Stomach smooth muscle (tissue), 2 donors: ENCODE measurements around the gene PALLD.

Experiments
- H3K27ac ChIP-seq: one replicate; pipeline ENCODE4 v1.7.0; 2013; ENCODE audit warnings: mild to moderate bottlenecking, low read length, inconsistent platforms
- H3K27me3 ChIP-seq, 2 donors: one replicate each; pipeline ENCODE4 v1.7.0; 2013; ENCODE audit warnings: low read length in 2 of 2; ENCODE audit not compliant: insufficient read depth in 2 of 2, control insufficient read depth in 1 of 2
- H3K36me3 ChIP-seq, 2 donors: one replicate each; pipeline ENCODE4 v1.7.0; 2013; ENCODE audit warnings: low read length in 2 of 2; ENCODE audit not compliant: control insufficient read depth in 2 of 2, insufficient read depth in 2 of 2
- H3K4me1 ChIP-seq: one replicate; pipeline ENCODE4 v1.7.0; 2013; ENCODE audit warnings: low read length; ENCODE audit not compliant: control insufficient read depth, insufficient read depth
- H3K4me3 ChIP-seq, 2 donors: one replicate each; pipeline ENCODE4 v1.7.0; 2013; ENCODE audit warnings: low read length in 2 of 2
- H3K9ac ChIP-seq, 2 donors: one replicate each; pipeline ENCODE4 v1.7.0; 2013; ENCODE audit warnings: low read length in 2 of 2, mild to moderate bottlenecking in 1 of 2
- H3K9me3 ChIP-seq, 2 donors: one replicate each; pipeline ENCODE4 v1.7.0; 2013; ENCODE audit warnings: low read length in 2 of 2; ENCODE audit not compliant: control insufficient read depth in 2 of 2
- donor health status: healthy.
- donor health status: Pancreatic carcinoma.

Gene PALLD

DNA sequence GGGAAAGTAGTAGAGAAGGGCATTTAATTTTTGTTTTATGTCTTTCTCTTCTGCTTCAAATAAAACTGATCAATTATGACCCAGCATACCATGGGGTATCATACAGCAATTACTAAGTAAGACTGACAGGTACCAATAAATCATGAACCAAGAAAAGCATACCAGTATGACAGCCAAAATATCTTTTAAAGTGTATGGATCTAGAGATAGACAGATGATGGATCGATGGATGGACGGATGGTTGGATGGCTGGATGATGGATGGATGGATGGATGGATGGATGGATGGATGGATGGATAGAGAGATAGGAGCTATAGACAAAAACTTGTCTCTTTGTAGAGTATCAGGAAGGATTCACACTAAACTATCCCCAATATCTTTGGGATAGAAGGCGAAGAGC, 18.0 kb upstream of the PALLD start:
- Histone ChIP-seq H3K36me3 (no peaks in the 10 kb centered on the region), H3K9me3 (no peaks in the 10 kb centered on the region), H3K9ac (no peak overlapping the region), H3K27me3 (no peaks in the 10 kb centered on the region), H3K4me3 (no peak overlapping the region), H3K27ac (no peak overlapping the region), H3K4me1 (peaks cover 6% of the 10 kb centered on the region)

- peak overlapping the region; percentile 83 for H3K27ac ChIP-seq
- no peaks in the 10 kb centered on the region for H3K36me3 ChIP-seq
- peaks cover 6% of the 10 kb centered on the region for H3K4me1 ChIP-seq
- H3K27me3 ChIP-seq = no peaks in the 10 kb centered on the region
- H3K9ac ChIP-seq = peak overlapping the region; percentile 83 to 85
- no peaks in the 10 kb centered on the region for H3K9me3 ChIP-seq
- peak overlapping the region; percentile 86 to 96 for H3K4me3 ChIP-seq
Observed at GRCh38 chr4:168480931-168481611, 15.8 kb upstream of the PALLD start.

GRCh38 chr4:168483811-168484210, 13.0 kb upstream of the PALLD start:
- Histone ChIP-seq H3K27ac (no peak overlapping the region), H3K4me3 (no peak overlapping the region), H3K9ac (no peak overlapping the region), H3K9me3 (no peaks in the 10 kb centered on the region), H3K36me3 (no peaks in the 10 kb centered on the region), H3K27me3 (no peaks in the 10 kb centered on the region), H3K4me1 (peaks cover 6% of the 10 kb centered on the region)

DNA sequence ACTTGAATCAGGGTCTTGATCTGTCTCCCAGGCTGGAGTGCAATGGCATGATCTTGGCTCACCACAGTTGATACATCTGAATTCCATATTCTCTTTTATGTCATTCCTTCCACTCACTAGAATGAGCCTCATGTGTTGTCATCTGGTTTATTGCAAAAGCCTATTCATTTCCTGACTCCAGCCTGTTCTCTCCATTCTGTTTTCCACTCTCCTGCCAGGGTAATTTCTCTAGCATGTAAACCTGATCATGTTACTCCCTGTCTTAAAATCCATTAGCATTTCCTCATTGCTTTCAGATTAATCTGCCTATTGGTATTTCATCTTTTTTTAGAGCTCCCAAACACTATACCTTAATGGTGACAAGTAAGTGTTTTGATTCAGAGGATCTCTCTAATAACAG, 12.2 kb upstream of the PALLD start:
- no peaks in the 10 kb centered on the region for H3K9me3 ChIP-seq
- H3K36me3 ChIP-seq = no peaks in the 10 kb centered on the region
- no peak overlapping the region for H3K9ac ChIP-seq
- H3K4me3 ChIP-seq = no peak overlapping the region
- peaks cover 6% of the 10 kb centered on the region for H3K4me1 ChIP-seq
- H3K27ac ChIP-seq = no peak overlapping the region
- H3K27me3 ChIP-seq = no peaks in the 10 kb centered on the region

GRCh38 chr4:168485156-168485910, 11.5 kb upstream of the PALLD start:
- H3K27me3 ChIP-seq = no peaks in the 10 kb centered on the region
- H3K9me3 ChIP-seq = no peaks in the 10 kb centered on the region
- no peak overlapping the region for H3K4me3 ChIP-seq
- no peak overlapping the region for H3K27ac ChIP-seq
- H3K4me1 ChIP-seq = peaks cover 6% of the 10 kb centered on the region
- no peaks in the 10 kb centered on the region for H3K36me3 ChIP-seq
- H3K9ac ChIP-seq = no peak overlapping the region

DNA sequence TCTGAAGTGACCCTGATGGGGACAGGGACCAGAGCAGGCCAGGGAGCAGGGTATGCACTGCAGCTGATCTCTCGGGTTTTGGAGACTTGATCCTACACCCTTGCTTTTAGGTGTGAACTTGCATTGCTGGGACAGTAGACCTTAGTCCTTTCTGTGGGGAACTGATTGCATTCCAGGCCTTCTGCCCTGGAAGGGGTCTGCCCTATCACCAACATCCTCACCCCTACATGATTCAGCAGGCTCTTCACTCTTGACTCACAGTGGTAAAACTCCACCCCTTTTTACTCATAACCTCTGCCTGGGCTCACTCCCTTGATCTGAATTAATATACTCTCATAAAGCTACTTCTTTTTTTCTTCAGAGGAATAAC, 10.0 kb upstream of the PALLD start:
- no peaks in the 10 kb centered on the region for H3K4me1 ChIP-seq
- no peaks in the 10 kb centered on the region for H3K27me3 ChIP-seq
- H3K4me3 ChIP-seq = no peak overlapping the region
- no peaks in the 10 kb centered on the region for H3K9me3 ChIP-seq
- no peak overlapping the region for H3K9ac ChIP-seq
- no peak overlapping the region for H3K27ac ChIP-seq
- H3K36me3 ChIP-seq = no peaks in the 10 kb centered on the region

DNA sequence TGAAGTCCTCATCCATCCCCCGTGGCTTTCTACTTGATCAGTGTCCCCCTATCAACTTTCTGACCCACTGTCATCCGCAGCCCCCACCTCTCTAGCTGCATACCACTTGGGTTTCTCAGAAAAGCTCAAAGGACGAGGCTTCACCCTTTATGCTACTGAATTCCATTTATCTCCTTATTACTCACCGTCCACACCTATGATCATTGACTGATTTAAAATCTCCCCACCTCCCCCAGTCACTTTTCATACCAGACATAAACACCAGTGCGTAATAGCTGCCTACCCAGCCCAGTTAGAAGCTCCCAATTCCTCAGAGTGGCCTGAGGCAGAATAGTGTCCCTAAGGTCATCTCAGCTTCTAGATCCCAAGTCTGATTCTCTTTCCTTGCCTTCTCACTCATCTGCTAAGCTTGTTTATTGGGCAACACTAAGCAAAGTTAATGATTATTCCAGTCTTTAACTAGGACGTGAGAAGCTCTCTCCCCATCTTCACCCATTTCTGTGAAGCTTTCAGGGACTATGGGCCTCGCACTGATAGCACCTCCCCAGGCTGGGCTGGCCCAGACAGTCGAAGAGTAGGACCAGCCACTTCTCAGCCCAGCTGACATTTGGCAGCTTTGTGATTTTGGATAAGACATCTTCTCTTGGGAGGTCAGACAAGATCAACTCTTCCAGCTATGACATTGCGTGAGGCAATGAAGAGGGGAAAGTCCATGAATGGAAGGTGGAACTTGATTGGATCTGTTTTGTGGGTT, 9.4 kb upstream of the PALLD start:
- Histone ChIP-seq H3K9ac (no peak overlapping the region), H3K4me1 (no peaks in the 10 kb centered on the region), H3K36me3 (no peaks in the 10 kb centered on the region), H3K9me3 (no peaks in the 10 kb centered on the region), H3K4me3 (no peak overlapping the region), H3K27me3 (no peaks in the 10 kb centered on the region), H3K27ac (no peak overlapping the region)

DNA sequence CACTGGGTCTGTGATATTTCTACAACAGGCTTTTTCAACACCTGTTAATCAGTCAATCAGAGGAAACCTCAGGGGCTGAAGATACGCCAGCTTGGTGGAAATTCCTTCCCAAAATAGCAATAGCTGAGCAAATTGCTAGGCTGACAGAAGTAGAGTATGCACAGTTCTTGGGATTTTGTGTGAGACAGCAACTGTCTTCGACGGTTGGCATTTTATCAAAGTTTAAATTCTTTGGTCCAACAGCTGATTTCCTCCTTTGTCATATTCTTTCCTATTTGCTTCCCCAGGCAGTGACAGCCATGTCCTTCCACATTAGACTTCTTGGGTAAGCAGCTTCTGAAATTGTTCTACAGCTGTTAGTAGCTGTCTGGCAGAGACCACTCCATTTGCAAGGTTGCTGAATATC, 8.0 kb upstream of the PALLD start:
- no peaks in the 10 kb centered on the region for H3K27me3 ChIP-seq
- no peak overlapping the region for H3K9ac ChIP-seq
- no peak overlapping the region for H3K27ac ChIP-seq
- H3K36me3 ChIP-seq = no peaks in the 10 kb centered on the region
- no peak overlapping the region for H3K4me3 ChIP-seq
- H3K4me1 ChIP-seq = no peaks in the 10 kb centered on the region
- H3K9me3 ChIP-seq = no peaks in the 10 kb centered on the region

DNA sequence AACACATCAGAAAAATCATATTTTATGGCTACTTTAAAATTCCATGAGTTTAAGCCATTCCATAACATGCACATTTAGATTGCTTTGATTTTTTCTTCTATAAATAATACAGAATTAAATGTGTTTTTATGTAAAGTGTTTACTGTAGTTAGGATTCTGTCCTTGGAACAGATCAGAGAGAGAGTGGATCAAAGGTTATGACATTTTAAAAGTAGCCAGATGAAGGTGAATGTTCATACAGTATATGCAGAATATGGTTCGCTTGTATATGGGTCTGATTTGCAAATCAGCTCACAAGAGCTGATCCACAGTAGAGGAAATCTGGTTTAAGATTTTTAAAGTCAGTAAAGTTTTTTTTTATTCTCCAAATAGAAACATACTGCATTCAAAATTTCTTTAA, 7.2 kb upstream of the PALLD start:
- Histone ChIP-seq H3K4me3 (no peak overlapping the region), H3K4me1 (no peaks in the 10 kb centered on the region), H3K36me3 (no peaks in the 10 kb centered on the region), H3K9ac (no peak overlapping the region), H3K27ac (no peak overlapping the region), H3K9me3 (no peaks in the 10 kb centered on the region), H3K27me3 (no peaks in the 10 kb centered on the region)

DNA sequence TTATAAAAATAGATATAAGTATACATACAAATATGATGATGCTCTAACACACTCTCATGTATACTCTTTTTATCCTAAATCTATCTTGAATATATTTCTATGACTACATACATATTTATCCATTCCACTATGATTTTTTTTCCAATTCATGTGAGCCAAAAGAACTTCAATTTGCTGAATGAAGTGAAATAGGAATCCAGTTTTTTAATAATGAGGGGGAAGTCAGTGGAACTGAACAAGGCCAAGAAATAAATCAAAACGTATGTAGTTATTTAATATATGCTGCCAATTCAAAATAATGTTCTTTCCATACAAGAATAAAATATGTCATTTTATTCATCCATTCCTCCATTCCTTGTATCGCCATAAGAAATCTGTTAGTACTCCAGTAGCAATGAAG, 6.1 kb upstream of the PALLD start:
- no peaks in the 10 kb centered on the region for H3K27me3 ChIP-seq
- no peak overlapping the region for H3K27ac ChIP-seq
- no peak overlapping the region for H3K4me3 ChIP-seq
- no peak overlapping the region for H3K9ac ChIP-seq
- H3K9me3 ChIP-seq = no peaks in the 10 kb centered on the region
- no peaks in the 10 kb centered on the region for H3K4me1 ChIP-seq
- H3K36me3 ChIP-seq = no peaks in the 10 kb centered on the region

DNA sequence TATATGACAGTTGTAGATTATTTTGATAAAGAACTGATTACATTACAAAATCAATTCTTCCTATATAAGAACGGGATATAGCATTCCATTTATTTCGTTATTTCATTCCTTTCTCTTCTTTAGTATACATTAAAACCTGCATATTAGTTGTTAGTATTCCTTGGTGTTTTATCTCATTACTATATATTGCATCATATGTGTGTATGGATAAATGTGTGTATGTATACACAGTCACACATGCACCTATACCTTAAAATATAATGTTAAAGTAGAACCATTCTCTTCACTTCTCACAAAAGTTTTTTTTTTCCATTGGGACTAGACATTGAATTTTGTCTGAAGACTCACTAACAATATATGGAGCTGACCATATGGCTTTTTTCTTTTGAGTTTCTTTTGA, 5.3 kb upstream of the PALLD start:
- Histone ChIP-seq H3K27ac (no peak overlapping the region), H3K36me3 (no peaks in the 10 kb centered on the region), H3K4me1 (no peaks in the 10 kb centered on the region), H3K4me3 (no peak overlapping the region), H3K9ac (no peak overlapping the region), H3K9me3 (no peaks in the 10 kb centered on the region), H3K27me3 (no peaks in the 10 kb centered on the region)
